Pulmonary artery endothelial cell (primary cell): ENCODE results near the gene HEXD. TPM values are rescaled to one million over a fixed set of nuclear protein-coding genes. Genes with fewer than 3 reads are reported as not detected.
"Not testable (repeated sequence)": the region's sequence is repeated elsewhere in the genome, so short reads cannot be mapped to it uniquely, and the experiment has no call there.

Experiments used
- DNase-seq: peaks from one replicate; pipeline ENCODE4 v3.0.0-alpha.2; 2011; ENCODE audit warnings: low read depth, low spot score
- total RNA-seq: library from RNA; depleted of rRNA; stranded (reverse); fragments of >200 nt; gene quantifications from 2 replicates; pipeline ENCODE4 v1.2.3, GENCODE V29; 2014

The HEXD gene
- total RNA-seq, 1 donor from 2014 or later, result 11.3 TPM

DNA sequence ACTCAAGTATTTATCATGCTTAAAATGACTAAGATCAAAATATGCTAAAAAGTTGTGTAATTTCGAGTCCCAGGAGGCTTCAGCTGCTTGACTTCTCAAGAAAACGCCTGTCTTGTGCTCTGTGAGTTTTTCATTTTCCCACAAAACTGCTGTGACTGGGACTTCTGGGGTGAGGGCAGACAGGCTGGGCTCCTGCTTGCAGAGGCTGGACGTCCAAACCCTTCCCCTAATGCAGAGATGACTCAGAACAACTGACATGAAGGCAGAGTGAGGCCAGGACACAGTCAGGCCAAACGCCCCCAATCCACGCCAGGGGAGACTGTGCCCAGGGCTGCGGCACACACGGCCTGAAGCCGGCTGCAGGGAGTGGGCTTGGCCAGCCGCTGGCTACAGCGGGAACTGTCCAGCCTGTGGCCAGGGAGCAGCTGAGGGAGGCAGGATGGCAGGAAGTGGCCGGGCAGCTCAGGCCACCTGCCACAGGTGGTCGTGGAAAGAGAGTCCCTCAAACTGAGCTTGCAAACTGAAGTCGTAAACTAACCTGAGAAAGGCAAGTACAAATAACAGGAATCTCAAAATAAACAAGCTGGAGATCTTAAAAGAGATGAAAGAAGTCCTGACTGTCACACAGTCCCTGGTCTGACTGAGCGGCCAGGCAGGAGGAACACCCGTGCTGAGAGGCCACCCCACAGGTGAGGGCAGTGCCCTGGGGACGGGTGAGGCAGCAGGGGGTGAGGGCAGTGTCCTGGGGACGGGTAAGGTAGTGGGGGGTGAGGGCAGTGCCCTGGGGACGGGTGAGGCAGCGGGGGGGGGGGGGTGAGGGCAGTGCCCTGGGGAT, 21.3 kb upstream of the HEXD start:
- no peak for DNase-seq

- no peak for DNase-seq
Measured at GRCh38 chr17:82397449-82398335, 20.5 kb upstream of the HEXD start.

GRCh38 chr17:82399041-82399441, 19.1 kb upstream of the HEXD start:
- DNase-seq, result no peak

- no peak for DNase-seq
Measured at GRCh38 chr17:82399601-82400101, 18.5 kb upstream of the HEXD start.

DNA sequence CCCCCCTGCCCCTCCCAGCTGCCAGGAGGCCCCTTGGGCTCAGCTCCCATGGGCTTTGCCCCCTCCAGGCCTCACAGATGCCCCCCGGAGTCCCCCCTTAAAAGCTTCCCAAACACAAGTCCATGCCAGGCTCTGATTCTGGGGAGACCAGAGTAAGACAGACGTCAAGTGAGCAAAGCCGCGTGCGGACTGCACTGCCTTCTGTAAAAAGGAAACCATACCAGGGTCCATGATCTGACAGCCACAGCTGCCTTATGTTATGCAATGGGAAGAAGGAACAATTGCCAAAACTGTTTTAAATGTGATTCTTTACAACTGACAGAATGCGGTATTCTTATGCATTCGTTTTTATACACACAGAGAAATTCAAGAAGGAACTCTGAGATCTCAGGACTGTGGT, 17.9 kb upstream of the HEXD start:
- no peak for DNase-seq

GRCh38 chr17:82400830-82401229, 17.3 kb upstream of the HEXD start:
- no peak for DNase-seq

- DNase-seq, result no peak
Measured at GRCh38 chr17:82402865-82403264, 15.3 kb upstream of the HEXD start.

- no peak for DNase-seq
Measured at GRCh38 chr17:82403662-82404660, 14.2 kb upstream of the HEXD start.

- no peak for DNase-seq
Measured at GRCh38 chr17:82405051-82405450, 13.1 kb upstream of the HEXD start.

DNA sequence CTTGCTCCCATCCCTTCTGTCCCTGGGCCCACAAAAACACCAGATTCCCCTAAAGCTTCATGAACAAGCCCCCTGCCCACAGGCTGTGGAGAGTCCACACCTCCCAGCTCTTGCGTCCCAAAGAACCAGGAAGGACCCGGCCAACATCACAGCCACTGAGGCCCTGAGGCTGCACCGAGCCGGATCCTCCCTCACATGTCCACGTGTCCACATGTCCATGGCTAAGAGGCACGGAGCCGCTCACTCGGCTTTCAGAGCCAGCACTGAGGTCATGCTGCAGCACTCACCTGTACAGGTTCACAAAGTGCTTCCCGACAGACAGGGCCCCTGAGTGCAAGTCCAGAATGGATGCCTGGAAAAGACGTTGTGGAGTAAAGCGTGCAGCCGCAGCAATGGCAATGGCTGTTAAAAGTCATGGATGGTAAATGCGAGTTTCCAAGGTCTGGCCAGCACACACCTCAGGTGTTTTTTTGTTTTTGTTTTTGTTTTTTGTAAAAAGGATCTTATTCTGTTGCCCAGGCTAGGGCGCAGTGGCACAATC, 11.9 kb upstream of the HEXD start:
- DNase-seq, result no peak

DNA sequence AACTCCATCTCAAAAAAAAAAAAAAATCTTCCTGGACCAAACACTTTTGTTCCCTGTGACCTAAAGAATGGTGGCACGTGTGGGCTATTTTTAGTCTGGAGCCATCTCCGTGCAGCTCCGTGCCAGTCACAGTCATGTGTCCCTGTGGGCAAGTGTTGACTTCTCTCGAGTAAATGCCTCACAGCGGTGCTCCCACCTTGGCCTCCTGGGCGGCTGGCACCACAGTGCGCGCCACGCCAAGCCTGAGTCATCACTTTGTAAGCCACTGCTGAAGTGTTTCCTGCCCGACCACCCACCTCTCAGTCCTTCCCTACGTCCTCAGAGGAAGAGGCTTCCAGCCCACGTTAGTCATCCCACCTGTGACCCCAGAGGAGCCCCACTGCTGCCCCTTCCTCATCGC, 10.9 kb upstream of the HEXD start:
- no peak for DNase-seq

GRCh38 chr17:82408288-82408937, 9.7 kb upstream of the HEXD start:
- DNase-seq, result no peak

- DNase-seq, result no peak
Measured at GRCh38 chr17:82408938-82409318, 9.2 kb upstream of the HEXD start.

DNA sequence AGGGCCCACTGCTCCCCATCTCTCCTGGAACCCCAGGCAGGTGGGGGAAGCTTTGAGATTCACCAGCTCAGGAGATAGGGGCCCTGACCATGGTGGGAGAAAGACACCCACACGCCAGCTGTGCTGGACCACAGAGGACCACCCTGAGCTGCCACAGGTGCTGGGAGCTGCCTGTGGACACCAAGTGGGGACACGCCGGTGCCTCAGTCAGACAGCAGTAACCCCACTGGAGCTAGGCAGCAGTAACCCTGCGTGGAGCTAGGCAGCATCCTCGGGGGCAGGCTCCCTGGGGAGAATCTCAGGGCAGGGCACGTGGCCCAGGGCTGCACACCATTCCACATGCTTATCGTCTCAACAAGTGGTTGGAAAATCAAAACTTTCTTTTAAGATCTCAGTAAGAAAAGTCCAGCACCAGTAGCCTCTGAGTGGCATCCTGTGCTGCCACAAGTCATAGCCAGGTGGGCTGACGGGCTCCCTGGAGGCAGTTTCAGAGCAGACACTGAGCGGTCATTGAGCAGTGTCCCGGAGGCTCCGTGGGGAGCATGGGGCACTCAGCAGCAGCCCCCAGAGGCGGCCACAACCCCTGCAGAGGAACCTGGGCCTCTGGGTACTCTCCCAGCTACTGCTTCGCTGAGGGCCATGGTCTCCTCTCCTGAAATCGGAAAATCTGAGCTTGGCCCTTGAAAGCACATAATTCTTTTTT, 8.0 kb upstream of the HEXD start:
- no peak for DNase-seq

GRCh38 chr17:82411396-82412053, 6.6 kb upstream of the HEXD start:
- no peak for DNase-seq

DNA sequence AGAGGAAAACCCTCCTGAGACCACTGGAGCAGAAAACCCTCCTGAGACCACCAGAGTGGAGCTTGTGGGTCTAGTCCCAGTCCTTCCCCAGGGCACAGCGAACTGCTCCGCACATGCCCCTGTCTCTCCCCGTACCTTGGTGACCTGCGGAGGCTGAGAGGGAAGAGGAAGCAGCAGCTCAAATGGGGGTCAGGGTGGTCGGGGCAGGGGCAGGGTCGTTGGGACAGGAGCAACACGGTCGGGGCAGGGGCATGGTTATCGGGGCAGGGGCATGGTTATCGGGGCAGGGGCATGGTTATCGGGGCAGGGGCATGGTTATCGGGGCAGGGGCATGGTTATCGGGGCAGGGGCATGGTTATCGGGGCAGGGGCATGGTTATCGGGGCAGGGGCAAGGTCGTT, 6.1 kb upstream of the HEXD start:
- not testable (repeated sequence) for DNase-seq

- no peak for DNase-seq
Measured at GRCh38 chr17:82412535-82413520, 5.3 kb upstream of the HEXD start.
